ENCODE measurements around the gene ADGRG1.

DNA sequence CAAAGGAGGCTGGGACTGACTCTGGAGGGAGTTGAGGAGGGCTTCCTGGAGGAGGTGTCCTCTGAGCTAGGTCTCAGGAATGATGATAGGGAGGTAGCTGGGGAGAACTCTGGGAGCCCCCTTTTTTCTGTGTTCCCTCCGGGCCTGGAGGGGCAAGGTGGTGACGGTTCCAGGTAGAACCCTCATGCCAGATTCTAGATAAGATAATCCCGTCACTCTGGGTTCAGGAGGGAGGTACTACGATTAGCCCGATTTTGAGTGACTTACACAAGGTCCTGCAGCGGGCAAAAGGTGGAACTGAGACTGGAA, 21.0 kb downstream of the ADGRG1 start:
- no peak for TF ChIP-seq POLR2A (IDR thresholded peaks at IDR 0.05)
- TF ChIP-seq CTCF (IDR thresholded peaks at IDR 0.05): no peak
